RWPE1 (cell line): Measurements from ENCODE around the gene AK5.

Experiments used
- CTCF ChIA-PET: fragments of 350-600 bp; sonication (Branson Sonifier 250); formaldehyde crosslinking; extraction: SDS; loops from one replicate; lab custom pipeline; 2021; lab: Yijun Ruan, JAX
- POLR2A ChIA-PET: fragments of 400-600 bp; formaldehyde crosslinking; extraction: SDS; loops from one replicate; lab custom pipeline; 2020; ENCODE audit warnings: antibody characterized with exemption; ENCODE audit not compliant: low non-redundant PET; lab: Yijun Ruan, JAX
- DNase-seq: peaks from one replicate; pipeline ENCODE4 v3.0.0; 2012; ENCODE audit warnings: low spot score
- H3K27ac ChIP-seq: fragments of 450-650 bp; 2 replicates; pipeline ENCODE4 v1.5.1; 2017
- TF ChIP-seq, protein P1 (sequence below): fragments of 450-650 bp; conservative IDR thresholded peaks from 2 replicates; pipeline ENCODE4 v1.5.1; 2017; ENCODE audit warnings: low read depth, mild to moderate bottlenecking

The AK5 gene

DNA sequence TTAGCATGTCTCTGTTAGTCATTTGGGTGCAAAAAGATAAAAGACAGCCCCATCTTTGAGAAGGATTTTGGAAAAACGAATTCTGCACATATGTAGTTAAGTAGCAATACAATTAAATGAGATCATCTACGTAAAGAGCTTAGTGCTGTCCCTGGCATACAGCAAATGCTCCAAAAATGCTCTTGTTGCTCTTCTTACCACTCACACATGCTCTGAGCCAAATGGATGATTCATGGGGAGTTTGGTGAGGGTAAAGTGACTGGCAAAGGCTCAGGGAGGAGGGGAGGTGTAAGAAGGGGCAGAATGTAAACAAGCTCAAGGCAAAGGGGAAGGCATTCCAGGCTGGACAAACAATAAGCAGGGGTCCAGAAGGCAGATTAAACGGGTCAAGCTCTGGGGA lies 191.9 kb downstream of the AK5 start:
- POLR2A ChIA-PET: no interaction called here
- no peak overlapping the region for H3K27ac ChIP-seq
- CTCF ChIA-PET: interaction anchor here (0.5 to 0.9 kb wide), 4 partner anchors 9 to 1768 kb away, joined by 3 to 5 read pairs (median 4); no protein-coding TSS in a partner anchor
- peak; percentile 15 for DNase-seq
- TF ChIP-seq, protein P1, sequence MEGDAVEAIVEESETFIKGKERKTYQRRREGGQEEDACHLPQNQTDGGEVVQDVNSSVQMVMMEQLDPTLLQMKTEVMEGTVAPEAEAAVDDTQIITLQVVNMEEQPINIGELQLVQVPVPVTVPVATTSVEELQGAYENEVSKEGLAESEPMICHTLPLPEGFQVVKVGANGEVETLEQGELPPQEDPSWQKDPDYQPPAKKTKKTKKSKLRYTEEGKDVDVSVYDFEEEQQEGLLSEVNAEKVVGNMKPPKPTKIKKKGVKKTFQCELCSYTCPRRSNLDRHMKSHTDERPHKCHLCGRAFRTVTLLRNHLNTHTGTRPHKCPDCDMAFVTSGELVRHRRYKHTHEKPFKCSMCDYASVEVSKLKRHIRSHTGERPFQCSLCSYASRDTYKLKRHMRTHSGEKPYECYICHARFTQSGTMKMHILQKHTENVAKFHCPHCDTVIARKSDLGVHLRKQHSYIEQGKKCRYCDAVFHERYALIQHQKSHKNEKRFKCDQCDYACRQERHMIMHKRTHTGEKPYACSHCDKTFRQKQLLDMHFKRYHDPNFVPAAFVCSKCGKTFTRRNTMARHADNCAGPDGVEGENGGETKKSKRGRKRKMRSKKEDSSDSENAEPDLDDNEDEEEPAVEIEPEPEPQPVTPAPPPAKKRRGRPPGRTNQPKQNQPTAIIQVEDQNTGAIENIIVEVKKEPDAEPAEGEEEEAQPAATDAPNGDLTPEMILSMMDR: no peak

DNA sequence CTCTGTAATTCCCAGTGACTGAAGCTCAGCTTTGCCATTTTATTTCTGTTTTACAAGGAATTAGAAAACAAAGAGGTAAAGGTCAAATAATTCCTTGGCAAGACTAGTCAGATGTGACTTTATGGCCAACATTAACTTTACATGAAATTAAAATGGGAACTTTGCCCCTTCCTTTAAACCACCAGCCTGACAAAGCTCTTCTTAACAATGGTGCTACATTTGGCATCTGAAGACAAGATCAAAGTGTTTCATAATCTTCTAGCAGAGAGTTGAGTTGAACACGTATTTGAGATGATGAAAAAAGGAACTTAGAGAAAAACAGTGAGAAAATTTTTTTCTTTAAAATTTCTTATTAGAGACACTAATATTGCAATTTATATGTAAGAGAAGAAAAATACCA lies 193.8 kb downstream of the AK5 start:
- DNase-seq: no peak
- TF ChIP-seq, protein P1: no peak
- POLR2A ChIA-PET: no interaction called here
- CTCF ChIA-PET: no interaction called here
- no peak overlapping the region for H3K27ac ChIP-seq

DNA sequence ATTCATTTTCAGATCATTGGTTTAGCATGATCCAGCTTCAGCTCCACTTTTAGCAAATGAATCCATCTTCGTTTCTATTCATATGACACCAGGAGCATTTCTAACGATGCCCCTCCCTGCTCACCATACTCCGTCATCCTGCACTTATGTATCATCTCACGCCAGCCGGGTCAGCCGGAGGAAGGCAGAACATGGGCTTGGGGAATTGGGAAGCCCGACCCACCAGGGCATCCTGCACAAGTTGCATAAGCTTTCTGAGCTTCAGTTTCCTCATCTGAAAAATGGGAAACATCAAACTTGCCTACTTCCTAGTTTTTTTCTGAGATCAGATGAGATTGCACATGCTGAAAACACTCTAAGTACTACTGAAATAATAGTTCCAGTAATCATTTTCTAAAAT lies 194.7 kb downstream of the AK5 start:
- TF ChIP-seq, protein P1: no peak
- H3K27ac ChIP-seq: no peak overlapping the region
- DNase-seq: no peak
- CTCF ChIA-PET: no interaction called here
- POLR2A ChIA-PET: no interaction called here

DNA sequence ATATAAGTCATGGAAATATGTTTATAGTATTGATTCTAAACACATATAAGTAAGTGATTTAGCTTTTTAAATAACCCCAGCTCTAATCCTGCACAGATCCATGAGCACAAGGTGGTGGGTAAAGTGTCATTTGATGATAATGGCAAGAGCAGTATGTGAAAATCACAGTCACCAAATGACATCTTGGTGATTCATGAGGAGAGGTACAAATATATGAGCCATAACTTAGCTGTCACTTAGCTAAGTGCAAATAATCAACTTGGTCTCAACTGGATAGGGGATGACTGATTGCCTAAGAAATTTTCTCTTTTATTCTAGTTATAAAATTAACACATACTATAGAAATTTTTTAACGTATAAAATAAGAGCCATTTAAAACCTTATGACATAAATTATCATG lies 202.5 kb downstream of the AK5 start:
- ChIA-PET CTCF (interaction anchor here (0.6 kb wide), 2 partner anchors 47 to 264 kb away, joined by 3 read pairs; no protein-coding TSS in a partner anchor), POLR2A (no interaction called here)
- no peak for DNase-seq
- H3K27ac ChIP-seq: no peak overlapping the region
- TF ChIP-seq, protein P1: no peak

DNA sequence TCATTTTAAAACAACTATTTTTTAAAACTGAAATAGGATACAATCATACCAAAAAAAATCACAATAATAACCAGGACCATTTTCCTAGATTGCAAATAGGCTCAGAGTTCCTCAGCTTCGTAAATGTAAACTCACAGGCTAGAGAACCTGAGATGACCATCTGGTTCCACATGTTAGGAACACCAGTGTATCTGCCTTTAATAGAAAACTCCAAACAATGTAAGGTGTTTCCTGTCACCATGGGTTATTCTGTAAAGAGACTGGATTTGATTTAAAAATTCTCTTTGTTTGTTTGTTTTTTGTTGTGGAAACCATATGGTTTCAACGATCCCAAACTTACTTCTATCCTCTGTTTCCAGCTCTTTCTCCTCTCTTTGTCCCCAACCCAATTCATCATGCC lies 203.1 kb downstream of the AK5 start:
- TF ChIP-seq, protein P1: no peak
- POLR2A ChIA-PET: no interaction called here
- H3K27ac ChIP-seq: no peak overlapping the region
- CTCF ChIA-PET: interaction anchor here (0.6 kb wide), 2 partner anchors 47 to 264 kb away, joined by 3 read pairs; no protein-coding TSS in a partner anchor
- no peak for DNase-seq

DNA sequence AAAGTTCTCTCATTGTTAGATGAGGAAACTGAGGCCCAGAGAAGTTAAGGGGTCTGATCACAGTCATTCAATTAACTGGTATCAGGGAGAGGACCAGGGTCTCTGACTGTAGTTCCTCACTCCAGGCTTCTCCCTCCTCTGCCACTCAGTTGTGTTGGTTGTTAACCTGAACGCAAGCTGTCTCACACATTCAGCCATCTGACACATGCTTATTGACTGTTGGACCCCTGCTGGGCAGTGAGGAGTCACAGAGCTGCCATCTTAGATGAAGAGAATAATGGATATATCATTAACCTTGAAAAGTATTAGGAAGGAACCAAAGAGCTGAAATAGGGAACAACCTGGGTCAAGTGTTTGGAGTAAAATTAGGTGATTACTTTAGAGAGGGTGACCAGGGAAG lies 205.8 kb downstream of the AK5 start:
- no peak for DNase-seq
- ChIA-PET POLR2A (no interaction called here), CTCF (interaction anchor here (0.6 kb wide), 1 partner anchor 154 kb away, joined by 5 read pairs; no protein-coding TSS in a partner anchor)
- H3K27ac ChIP-seq: no peak overlapping the region
- TF ChIP-seq, protein P1: no peak

DNA sequence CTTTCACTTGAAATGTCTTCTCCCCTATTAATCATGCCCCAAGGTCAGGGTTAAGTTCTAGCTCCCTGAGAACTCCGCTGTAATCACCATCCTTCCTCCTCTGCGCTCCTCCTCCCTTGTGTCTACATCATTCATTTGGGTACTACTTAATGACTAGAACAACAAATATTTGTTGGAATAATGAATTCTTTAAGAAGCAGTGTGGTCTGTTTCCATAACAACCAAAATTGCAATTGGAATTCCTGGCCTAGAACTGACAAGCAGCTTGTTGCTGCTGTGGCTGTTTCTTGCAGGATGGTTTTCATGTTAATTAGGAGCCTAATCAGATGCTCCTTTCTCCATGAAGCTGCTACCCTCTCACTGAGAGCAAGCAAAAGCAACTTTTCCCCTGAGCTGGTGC lies 208.1 kb downstream of the AK5 start:
- no peak for DNase-seq
- POLR2A ChIA-PET: no interaction called here
- TF ChIP-seq, protein P1: no peak
- CTCF ChIA-PET: no interaction called here
- no peak overlapping the region for H3K27ac ChIP-seq
